ENCODE measurements around the gene HEXB.
A peak's percentile ranks its signal among the peaks of the same experiment; 100 is the strongest.

DNA sequence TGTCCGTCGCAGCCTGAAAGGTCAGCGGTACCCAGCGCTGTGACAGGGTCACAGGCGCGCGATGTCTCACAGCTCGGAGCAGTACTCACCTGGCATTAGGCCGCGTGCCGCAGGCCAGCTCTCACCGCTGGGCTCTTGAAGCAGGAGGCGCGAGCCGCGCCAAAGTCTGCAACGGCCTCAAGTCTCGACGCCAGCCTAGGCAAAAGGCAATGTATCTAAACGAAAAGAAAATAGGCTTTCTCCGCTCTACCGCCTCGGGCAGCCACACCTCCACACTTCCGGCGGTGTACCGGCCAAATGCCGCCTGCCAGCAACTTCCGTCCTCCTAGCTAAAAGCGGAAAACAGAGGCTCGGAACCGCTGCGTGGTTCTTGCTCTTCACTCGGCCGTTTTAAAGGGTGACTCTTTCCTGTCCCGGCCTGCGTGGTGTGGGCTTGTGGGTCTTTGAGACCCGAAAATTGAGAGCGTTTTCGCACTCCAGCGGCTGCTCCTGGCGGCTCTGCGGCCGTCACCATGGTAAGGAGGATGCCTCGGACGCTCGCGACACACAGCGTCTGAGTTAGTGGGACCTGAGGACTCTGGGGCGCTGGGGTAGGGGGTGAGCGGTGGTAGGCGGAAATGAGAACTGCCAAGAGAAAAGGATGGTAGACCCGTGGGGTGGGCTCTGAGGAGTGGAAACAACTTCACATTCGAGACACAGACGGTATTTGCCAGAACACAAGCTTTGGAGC is 82.0 kb downstream of the HEXB start, which contains the start of the genes GFM2 and NSA2:
- TF ChIP-seq ZNF425 (CRISPR knock-in tag; conservative IDR thresholded peaks at IDR 0.05) (no peak), JUN (CRISPR knock-in tag; IDR thresholded peaks at IDR 0.05) (no peak), CBFB (CRISPR knock-in tag; IDR thresholded peaks at IDR 0.05; ENCODE audit: low read depth) (no peak), ELF4 (CRISPR knock-in tag; IDR thresholded peaks at IDR 0.05; ENCODE audit: low read depth) (no peak), ATF3 (CRISPR knock-in tag; conservative IDR thresholded peaks at IDR 0.05) (no peak), ZNF138 (CRISPR knock-in tag; conservative IDR thresholded peaks at IDR 0.05) (no peak), ZBTB21 (CRISPR knock-in tag; IDR thresholded peaks at IDR 0.05; ENCODE audit: borderline replicate concordance) (no peak)
- TF ChIP-seq, protein P1, sequence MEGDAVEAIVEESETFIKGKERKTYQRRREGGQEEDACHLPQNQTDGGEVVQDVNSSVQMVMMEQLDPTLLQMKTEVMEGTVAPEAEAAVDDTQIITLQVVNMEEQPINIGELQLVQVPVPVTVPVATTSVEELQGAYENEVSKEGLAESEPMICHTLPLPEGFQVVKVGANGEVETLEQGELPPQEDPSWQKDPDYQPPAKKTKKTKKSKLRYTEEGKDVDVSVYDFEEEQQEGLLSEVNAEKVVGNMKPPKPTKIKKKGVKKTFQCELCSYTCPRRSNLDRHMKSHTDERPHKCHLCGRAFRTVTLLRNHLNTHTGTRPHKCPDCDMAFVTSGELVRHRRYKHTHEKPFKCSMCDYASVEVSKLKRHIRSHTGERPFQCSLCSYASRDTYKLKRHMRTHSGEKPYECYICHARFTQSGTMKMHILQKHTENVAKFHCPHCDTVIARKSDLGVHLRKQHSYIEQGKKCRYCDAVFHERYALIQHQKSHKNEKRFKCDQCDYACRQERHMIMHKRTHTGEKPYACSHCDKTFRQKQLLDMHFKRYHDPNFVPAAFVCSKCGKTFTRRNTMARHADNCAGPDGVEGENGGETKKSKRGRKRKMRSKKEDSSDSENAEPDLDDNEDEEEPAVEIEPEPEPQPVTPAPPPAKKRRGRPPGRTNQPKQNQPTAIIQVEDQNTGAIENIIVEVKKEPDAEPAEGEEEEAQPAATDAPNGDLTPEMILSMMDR (IDR thresholded peaks at IDR 0.05), result no peak
- TF ChIP-seq, protein P2, sequence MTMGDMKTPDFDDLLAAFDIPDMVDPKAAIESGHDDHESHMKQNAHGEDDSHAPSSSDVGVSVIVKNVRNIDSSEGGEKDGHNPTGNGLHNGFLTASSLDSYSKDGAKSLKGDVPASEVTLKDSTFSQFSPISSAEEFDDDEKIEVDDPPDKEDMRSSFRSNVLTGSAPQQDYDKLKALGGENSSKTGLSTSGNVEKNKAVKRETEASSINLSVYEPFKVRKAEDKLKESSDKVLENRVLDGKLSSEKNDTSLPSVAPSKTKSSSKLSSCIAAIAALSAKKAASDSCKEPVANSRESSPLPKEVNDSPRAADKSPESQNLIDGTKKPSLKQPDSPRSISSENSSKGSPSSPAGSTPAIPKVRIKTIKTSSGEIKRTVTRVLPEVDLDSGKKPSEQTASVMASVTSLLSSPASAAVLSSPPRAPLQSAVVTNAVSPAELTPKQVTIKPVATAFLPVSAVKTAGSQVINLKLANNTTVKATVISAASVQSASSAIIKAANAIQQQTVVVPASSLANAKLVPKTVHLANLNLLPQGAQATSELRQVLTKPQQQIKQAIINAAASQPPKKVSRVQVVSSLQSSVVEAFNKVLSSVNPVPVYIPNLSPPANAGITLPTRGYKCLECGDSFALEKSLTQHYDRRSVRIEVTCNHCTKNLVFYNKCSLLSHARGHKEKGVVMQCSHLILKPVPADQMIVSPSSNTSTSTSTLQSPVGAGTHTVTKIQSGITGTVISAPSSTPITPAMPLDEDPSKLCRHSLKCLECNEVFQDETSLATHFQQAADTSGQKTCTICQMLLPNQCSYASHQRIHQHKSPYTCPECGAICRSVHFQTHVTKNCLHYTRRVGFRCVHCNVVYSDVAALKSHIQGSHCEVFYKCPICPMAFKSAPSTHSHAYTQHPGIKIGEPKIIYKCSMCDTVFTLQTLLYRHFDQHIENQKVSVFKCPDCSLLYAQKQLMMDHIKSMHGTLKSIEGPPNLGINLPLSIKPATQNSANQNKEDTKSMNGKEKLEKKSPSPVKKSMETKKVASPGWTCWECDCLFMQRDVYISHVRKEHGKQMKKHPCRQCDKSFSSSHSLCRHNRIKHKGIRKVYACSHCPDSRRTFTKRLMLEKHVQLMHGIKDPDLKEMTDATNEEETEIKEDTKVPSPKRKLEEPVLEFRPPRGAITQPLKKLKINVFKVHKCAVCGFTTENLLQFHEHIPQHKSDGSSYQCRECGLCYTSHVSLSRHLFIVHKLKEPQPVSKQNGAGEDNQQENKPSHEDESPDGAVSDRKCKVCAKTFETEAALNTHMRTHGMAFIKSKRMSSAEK (CRISPR knock-in tag; IDR thresholded peaks at IDR 0.05; ENCODE audit: borderline replicate concordance), result no peak
- TF ChIP-seq, protein P3, sequence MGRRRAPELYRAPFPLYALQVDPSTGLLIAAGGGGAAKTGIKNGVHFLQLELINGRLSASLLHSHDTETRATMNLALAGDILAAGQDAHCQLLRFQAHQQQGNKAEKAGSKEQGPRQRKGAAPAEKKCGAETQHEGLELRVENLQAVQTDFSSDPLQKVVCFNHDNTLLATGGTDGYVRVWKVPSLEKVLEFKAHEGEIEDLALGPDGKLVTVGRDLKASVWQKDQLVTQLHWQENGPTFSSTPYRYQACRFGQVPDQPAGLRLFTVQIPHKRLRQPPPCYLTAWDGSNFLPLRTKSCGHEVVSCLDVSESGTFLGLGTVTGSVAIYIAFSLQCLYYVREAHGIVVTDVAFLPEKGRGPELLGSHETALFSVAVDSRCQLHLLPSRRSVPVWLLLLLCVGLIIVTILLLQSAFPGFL (CRISPR knock-in tag; IDR thresholded peaks at IDR 0.05; ENCODE audit: borderline replicate concordance), result no peak
- TF ChIP-seq, protein P4, sequence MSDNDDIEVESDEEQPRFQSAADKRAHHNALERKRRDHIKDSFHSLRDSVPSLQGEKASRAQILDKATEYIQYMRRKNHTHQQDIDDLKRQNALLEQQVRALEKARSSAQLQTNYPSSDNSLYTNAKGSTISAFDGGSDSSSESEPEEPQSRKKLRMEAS (CRISPR knock-in tag; IDR thresholded peaks at IDR 0.05), result peak; percentile 73
